Transverse colon (tissue), 4 donors: ENCODE measurements around the gene LPAR1.

Experiments
- CTCF ChIP-seq, 5 experiments: fragments of 200-600 bp in 3 of 5; fragments of 450-650 bp in 2 of 5; sonication (generic) in 3 of 5; IDR thresholded peaks; 1 replicate in 2 of 5; 2 replicates in 3 of 5; pipeline ENCODE4 v1.5.1; 2016 to 2017; ENCODE audit warnings: antibody characterized with exemption in 5 of 5, inconsistent platforms in 3 of 5, mild to moderate bottlenecking in 2 of 5, moderate library complexity in 1 of 5
- EP300 ChIP-seq: sonication (generic); formaldehyde crosslinking; IDR thresholded peaks from one replicate; pipeline ENCODE4 v1.6.1; 2017; ENCODE audit warnings: antibody characterized with exemption, low read depth
- POLR2A ChIP-seq: fragments of 450-650 bp; IDR thresholded peaks from one replicate; pipeline ENCODE4 v1.6.1; 2016; ENCODE audit warnings: antibody characterized with exemption, mild to moderate bottlenecking, moderate library complexity
- POLR2AphosphoS5 ChIP-seq, 3 donors: sonication (generic); formaldehyde crosslinking; IDR thresholded peaks; one replicate each; pipeline ENCODE4 v1.6.1; 2016; ENCODE audit warnings: antibody characterized with exemption in 3 of 3

- TF ChIP-seq CTCF (IDR thresholded peaks at IDR 0.05) (no peak), POLR2A (no peak), POLR2AphosphoS5 (IDR thresholded peaks at IDR 0.05) (no peak), EP300 (no peak)
Observed at GRCh38 chr9:110986529-110986928, 51.7 kb downstream of the LPAR1 start.
